HG02678 (cell line): ENCODE data around the gene GRXCR1.

Experiments used
- ATAC-seq: cut with Tn5 transposase; IDR thresholded peaks from one replicate; pipeline ENCODE4 v1.9.1; 2021; ENCODE audit warnings: mild to moderate bottlenecking, moderate library complexity; ENCODE audit not compliant: unreplicated experiment

The GRXCR1 gene

GRCh38 chr4:42892413-42892812, at the start of gene GRXCR1:
Gene GRXCR1, plus strand, starts transcription at chr4:42892713. Its CDS starts 554 bp downstream, at chr4:42893267.
- ATAC-seq: no peak

GRCh38 chr4:42843694-42844093, 48.8 kb upstream of the GRXCR1 start:
- ATAC-seq: no peak

- no peak for ATAC-seq
These were observed 48.0 kb upstream of the GRXCR1 start for GRCh38 chr4:42844422-42845070.

- ATAC-seq: no peak
These were observed 46.9 kb upstream of the GRXCR1 start for GRCh38 chr4:42845586-42845985.

GRCh38 chr4:42855779-42856178, 36.7 kb upstream of the GRXCR1 start:
- ATAC-seq: no peak

GRCh38 chr4:42865572-42866189, 26.8 kb upstream of the GRXCR1 start:
- peak; percentile 80 for ATAC-seq

GRCh38 chr4:42871261-42871660, 21.3 kb upstream of the GRXCR1 start:
- ATAC-seq: no peak

GRCh38 chr4:42871671-42872290, 20.7 kb upstream of the GRXCR1 start:
- ATAC-seq: no peak

- ATAC-seq: no peak
These were observed 13.7 kb upstream of the GRXCR1 start for GRCh38 chr4:42878863-42879262.

- no peak for ATAC-seq
These were observed 11.3 kb upstream of the GRXCR1 start for GRCh38 chr4:42881253-42881652.

- ATAC-seq: no peak
These were observed 869 bp upstream of the GRXCR1 start for GRCh38 chr4:42891644-42892043.

GRCh38 chr4:42895452-42895851, 2.9 kb downstream of the GRXCR1 start:
- no peak for ATAC-seq

GRCh38 chr4:42904986-42905385, 12.5 kb downstream of the GRXCR1 start:
- no peak for ATAC-seq

- ATAC-seq: no peak
These were observed 13.1 kb downstream of the GRXCR1 start for GRCh38 chr4:42905591-42905990.

GRCh38 chr4:42906341-42906740, 13.8 kb downstream of the GRXCR1 start:
- no peak for ATAC-seq

- no peak for ATAC-seq
These were observed 14.6 kb downstream of the GRXCR1 start for GRCh38 chr4:42906891-42907759.

GRCh38 chr4:42910459-42910858, 17.9 kb downstream of the GRXCR1 start:
- ATAC-seq: no peak

GRCh38 chr4:42914937-42915336, 22.4 kb downstream of the GRXCR1 start:
- ATAC-seq: no peak

- ATAC-seq: no peak
These were observed 23.0 kb downstream of the GRXCR1 start for GRCh38 chr4:42915484-42915883.

GRCh38 chr4:42917296-42917695, 24.8 kb downstream of the GRXCR1 start:
- ATAC-seq: no peak

- ATAC-seq: no peak
These were observed 30.9 kb downstream of the GRXCR1 start for GRCh38 chr4:42923431-42923830.
